Adipocyte (in vitro differentiated cells): ENCODE data around the gene GLB1L.
A peak's percentile ranks its signal among the peaks of the same experiment; 100 is the strongest.

Experiments
- DNase-seq: peaks from one replicate; pipeline ENCODE4 v3.0.0-alpha.2; 2015; ENCODE audit warnings: low read depth
- H3K27me3 ChIP-seq: replicated peaks from 2 replicates; pipeline ENCODE4 v1.7.0; 2013; ENCODE audit warnings: mild to moderate bottlenecking, low read length, moderate library complexity; ENCODE audit not compliant: control insufficient read depth, insufficient read depth
- H3K36me3 ChIP-seq: 2 replicates; pipeline ENCODE4 v1.7.0; 2013; ENCODE audit warnings: low read length, mild to moderate bottlenecking, moderate library complexity; ENCODE audit not compliant: control insufficient read depth, insufficient read depth, severe bottlenecking
- H3K4me1 ChIP-seq: 2 replicates; pipeline ENCODE4 v1.7.0; 2013; ENCODE audit warnings: mild to moderate bottlenecking, low read length, moderate library complexity; ENCODE audit not compliant: control insufficient read depth, insufficient read depth
- H3K4me3 ChIP-seq: 2 replicates; pipeline ENCODE4 v1.7.0; 2013; ENCODE audit warnings: mild to moderate bottlenecking, low read length, moderate library complexity
- H3K9ac ChIP-seq: 2 replicates; pipeline ENCODE4 v1.7.0; 2013; ENCODE audit warnings: mild to moderate bottlenecking, low read length, moderate library complexity
- H3K9me3 ChIP-seq: 2 replicates; pipeline ENCODE4 v1.7.0; 2013; ENCODE audit warnings: mild to moderate bottlenecking, low read length, moderate library complexity; ENCODE audit not compliant: control insufficient read depth

Gene GLB1L

DNA sequence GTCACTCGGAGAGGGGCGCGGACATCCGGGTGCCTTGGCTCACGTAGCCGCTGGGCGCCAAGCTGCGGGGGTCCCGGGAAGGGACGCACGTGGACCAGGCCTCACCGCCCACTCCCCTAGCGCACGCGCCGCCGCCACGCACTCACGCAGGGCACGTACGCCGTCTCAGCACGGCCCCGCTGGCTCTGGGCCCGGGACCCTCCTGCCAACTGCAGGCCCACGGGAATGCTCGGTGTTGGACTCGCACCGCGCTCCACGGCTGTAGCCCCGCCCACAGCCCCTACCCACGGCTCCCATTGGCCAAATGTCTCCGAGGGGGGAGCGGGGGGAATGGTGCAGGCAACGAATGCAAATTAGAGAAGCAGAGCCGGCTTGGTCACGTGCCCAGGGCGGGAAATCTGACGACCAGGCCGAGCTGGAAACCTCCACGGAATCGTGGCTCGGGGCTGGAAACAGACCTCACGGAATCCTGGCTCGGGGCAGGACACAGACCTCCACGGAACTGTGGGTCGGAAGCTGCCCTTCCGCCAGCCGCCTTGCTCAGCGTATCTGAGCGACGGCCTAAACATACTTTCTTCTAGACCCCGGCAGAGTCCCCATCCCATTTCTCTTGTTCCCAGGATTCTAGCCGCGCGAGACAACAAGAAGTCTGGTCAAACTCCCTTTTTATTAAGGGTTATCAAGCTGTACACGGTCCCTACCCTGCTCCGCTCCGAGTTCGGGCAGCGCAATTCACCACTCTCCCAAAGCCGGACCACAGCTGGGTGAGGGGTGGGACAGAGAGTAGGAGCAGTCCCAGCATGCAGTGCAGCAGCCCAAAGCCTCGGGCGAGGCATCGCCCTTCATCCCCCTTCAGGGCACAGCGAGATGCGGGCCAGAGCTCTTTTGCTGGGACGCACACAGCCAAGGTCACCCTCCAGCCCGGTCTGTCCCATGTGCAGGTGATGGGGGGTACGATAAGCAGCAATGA lies 26.2 kb downstream of the GLB1L start, which contains the start of gene ABCB6:
Gene ABCB6, minus strand, starts transcription at position 227 of the 970 bp plus-strand sequence. CDS start 285 bp downstream, outside the sequence.
- Histone ChIP-seq H3K36me3 (peaks cover 61% of the 10 kb centered on the region), H3K9ac (peak within 1 kb of the TSS; percentile 92), H3K4me1 (peaks cover 28% of the 10 kb centered on the region), H3K27me3 (no peaks in the 10 kb centered on the region), H3K9me3 (no peaks in the 10 kb centered on the region), H3K4me3 (peak within 1 kb of the TSS; percentile 79)
- DNase-seq = peak; percentile 98

DNA sequence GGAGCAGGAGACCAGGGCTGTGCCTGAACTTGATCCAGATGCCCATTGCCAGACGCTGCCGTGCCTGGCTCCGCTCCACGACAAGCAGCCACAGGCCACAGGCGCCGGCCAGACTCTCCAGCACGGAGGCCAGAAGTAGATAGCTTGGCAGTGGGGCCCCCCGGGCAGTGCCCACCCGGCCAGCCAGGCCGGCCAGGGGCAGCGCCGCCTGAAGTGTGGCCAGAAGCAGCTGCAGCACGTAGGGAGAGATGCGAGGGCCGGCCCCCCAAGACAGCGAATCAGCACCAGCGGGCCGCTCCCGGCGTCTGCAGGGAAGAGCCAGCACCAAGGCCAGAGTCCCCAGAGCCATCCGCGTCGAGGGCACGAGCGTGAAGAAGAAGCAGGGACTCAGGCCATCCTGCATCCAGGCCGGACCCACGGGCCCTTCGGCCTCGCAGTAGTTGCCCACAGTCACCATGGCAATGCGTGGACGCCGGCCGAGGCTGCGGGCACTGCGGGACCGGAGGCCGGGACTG lies 27.0 kb downstream of the GLB1L start:
- Histone ChIP-seq H3K9me3 (no peaks in the 10 kb centered on the region), H3K4me1 (peaks cover 28% of the 10 kb centered on the region)
- DNase-seq = peak; percentile 82

DNA sequence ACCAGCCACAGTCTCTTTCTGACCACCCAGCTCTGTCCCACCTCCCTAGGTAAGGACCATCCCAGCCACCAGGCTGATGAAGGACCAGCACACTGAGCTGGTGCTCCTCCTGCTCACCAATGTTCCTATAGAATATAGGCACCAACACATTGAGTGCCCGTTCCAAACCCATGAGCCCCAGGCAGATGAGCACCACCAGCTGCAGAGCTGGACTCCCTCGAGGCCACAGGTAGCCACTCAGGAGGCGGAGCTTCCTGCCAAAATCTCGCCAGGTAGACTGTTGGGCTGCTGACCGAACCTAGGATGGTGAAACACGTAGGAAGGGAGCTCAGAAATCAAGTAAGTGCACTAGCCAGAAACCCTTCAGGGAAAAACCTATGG lies 28.7 kb downstream of the GLB1L start:
- H3K9ac ChIP-seq = no peak overlapping the region
- H3K36me3 ChIP-seq = peaks cover 59% of the 10 kb centered on the region

More for the DNA sequence above, 27.0 kb downstream of the GLB1L start:
- Histone ChIP-seq H3K9ac (peak overlapping the region; percentile 92), H3K36me3 (peaks cover 61% of the 10 kb centered on the region), H3K27me3 (no peaks in the 10 kb centered on the region), H3K4me3 (peak overlapping the region; percentile 79)

DNA sequence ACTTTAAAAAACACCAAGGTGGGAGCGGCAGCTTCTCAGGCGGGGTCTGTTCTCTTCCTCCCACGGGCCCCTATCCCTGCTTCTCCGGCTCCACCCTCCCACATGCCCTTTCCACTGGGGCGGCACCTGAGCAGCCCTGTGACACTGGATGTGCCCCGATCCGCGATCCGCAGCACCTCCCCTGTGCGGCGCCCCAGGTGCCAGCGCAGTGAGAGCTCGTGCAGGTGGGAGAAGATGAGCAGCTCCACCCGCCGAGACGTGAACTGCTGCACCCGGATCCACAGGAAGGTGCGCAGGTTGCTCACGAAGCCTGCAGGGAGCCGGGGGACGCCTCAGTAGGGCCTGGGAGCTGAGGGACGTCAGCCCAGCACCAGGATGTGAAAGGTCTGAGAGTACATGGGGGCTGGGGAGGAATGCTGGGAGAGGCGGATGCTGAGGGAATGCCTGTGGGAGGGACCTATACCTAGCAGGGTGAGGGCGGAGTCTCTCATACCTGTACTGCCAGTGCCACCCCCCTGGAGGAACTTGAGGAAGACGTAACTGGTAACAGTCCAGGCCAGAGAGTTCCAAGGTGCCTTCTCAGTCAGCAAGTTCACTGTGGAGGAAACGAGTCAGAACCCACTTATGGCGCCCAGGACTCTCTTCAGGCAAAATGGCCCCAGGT lies 29.2 kb downstream of the GLB1L start:
- Histone ChIP-seq H3K4me3 (no peak overlapping the region), H3K9me3 (no peaks in the 10 kb centered on the region), H3K9ac (peak overlapping the region; percentile 12), H3K4me1 (peaks cover 28% of the 10 kb centered on the region), H3K27me3 (no peaks in the 10 kb centered on the region), H3K36me3 (peaks cover 56% of the 10 kb centered on the region)
- no peak for DNase-seq

More for the DNA sequence above, 28.7 kb downstream of the GLB1L start:
- H3K27me3 ChIP-seq = no peaks in the 10 kb centered on the region
- H3K4me3 ChIP-seq = no peak overlapping the region
- peaks cover 28% of the 10 kb centered on the region for H3K4me1 ChIP-seq
- no peak for DNase-seq
- no peaks in the 10 kb centered on the region for H3K9me3 ChIP-seq

DNA sequence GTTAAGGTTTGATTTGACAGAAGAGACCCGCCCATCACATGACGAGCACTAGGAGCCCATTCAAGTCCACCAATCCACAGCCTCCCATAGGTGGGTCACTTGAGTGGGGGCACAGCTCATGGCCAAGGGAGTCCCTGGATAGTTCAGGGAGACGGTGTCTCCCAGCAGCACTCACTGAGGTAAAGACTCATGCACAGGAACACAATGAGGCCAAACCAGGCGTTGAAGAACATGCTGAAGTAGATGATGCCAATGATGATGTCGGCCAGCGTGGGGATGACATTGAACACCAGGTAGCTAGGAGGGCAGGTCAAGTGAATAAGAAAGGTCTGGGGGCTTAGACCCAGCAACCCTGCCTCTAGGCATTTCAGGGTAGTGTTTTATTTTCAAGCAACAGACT lies 30.5 kb downstream of the GLB1L start:
- Histone ChIP-seq H3K9me3 (no peaks in the 10 kb centered on the region), H3K36me3 (peaks cover 56% of the 10 kb centered on the region), H3K4me1 (peaks cover 27% of the 10 kb centered on the region), H3K9ac (no peak overlapping the region), H3K4me3 (no peak overlapping the region), H3K27me3 (no peaks in the 10 kb centered on the region)
- DNase-seq = no peak

DNA sequence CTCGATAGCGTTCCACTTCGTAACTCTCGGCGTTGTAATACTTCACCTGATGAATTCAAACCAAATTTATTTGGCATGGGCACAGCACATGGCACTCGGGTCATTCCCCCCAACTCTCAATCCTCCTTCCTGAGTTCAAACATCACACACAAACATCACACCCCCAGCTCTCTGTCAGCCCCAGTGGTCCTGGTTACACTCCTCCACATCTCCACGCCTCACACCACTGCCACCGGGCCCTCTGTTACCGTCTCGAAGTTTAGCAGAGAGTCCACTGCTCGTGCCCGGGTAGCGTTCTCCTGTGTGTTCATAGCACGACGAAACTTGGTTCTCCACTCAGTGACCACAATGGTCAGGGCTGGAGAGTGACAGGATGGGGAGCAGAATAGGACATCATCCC lies 31.1 kb downstream of the GLB1L start:
- H3K4me1 ChIP-seq = peaks cover 21% of the 10 kb centered on the region
- peaks cover 60% of the 10 kb centered on the region for H3K36me3 ChIP-seq
- no peak overlapping the region for H3K9ac ChIP-seq
- no peaks in the 10 kb centered on the region for H3K27me3 ChIP-seq
- no peak overlapping the region for H3K4me3 ChIP-seq
- H3K9me3 ChIP-seq = no peaks in the 10 kb centered on the region
- DNase-seq = no peak

DNA sequence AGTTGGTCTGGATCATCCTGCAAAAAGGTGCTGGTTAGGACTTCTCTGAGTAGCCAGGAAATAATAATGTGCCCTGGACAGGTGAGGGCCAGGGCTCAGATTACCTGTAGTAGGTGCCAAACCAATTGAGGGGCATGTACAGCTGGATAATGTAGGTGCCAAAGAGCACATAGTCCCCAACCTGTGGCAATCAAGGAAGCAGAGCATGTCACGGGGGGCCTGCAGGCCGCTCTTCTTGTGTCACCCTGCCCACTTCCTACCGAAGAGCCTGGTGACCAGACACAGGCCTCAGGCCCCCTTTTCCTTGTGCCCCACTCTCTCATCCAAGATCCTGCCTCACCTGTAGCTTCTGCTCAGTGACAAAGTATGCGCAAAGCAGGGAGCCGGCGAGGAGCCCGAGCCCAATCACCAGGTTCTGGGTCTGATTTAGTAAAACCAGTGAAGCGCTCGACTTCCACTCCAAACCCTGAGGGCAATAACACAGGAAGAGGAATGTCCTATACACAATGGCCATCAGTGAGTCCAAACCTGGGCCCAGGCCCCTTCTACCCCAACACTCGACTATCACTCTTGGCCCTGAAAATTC lies 31.7 kb downstream of the GLB1L start:
- peaks cover 61% of the 10 kb centered on the region for H3K36me3 ChIP-seq
- H3K9me3 ChIP-seq = no peaks in the 10 kb centered on the region

DNA sequence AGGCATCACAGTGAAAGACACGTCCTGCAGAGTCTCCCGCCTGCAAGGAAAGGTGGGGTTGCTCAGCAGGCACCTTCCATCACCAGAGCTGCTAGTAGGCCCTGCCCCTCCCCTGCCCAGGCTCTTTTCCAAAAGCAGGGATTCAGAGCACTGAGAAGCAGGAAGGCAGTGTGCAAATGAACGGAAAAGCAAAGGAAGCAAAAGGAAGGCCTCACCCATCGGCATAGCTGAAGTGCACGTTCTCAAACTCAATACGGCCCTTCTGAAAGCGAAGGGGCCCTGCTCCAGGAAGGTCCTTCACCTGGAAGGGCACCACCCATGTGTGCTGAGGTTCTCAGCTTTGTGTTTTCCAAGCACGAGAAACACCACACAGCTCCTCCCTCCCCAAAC lies 32.2 kb downstream of the GLB1L start:
- Histone ChIP-seq H3K27me3 (no peaks in the 10 kb centered on the region), H3K9ac (no peak overlapping the region), H3K36me3 (peaks cover 66% of the 10 kb centered on the region), H3K4me1 (peaks cover 17% of the 10 kb centered on the region), H3K9me3 (no peaks in the 10 kb centered on the region), H3K4me3 (no peak overlapping the region)
- DNase-seq = no peak

More for the DNA sequence above, 31.7 kb downstream of the GLB1L start:
- peaks cover 17% of the 10 kb centered on the region for H3K4me1 ChIP-seq
- H3K27me3 ChIP-seq = no peaks in the 10 kb centered on the region
- no peak for DNase-seq
- H3K4me3 ChIP-seq = no peak overlapping the region
- no peak overlapping the region for H3K9ac ChIP-seq

DNA sequence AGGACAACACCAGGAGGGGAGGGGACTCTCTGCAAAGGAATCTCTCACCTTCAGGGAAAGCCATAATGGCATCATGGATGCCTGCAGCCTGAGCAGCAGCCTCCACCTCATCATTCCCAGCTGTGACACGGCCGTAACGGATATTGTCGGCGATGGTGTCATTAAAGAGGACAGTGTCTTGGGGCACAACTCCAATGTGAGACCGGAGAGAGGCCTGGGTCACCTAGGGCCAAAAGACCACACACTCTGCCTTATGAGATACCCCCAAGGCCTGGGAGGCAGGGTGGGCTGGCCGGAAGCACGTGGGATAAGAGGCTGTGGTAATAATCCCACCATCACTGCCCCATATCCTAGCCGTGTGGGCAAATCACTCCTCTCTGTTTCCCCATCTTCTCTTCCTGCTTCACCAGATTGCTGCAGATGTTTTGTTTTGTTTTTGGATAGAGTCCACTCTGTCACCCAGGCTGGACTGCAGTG lies 34.3 kb downstream of the GLB1L start:
- H3K36me3 ChIP-seq = peaks cover 63% of the 10 kb centered on the region
- H3K9me3 ChIP-seq = no peaks in the 10 kb centered on the region
- H3K9ac ChIP-seq = no peak overlapping the region
- no peaks in the 10 kb centered on the region for H3K27me3 ChIP-seq
- H3K4me1 ChIP-seq = peaks cover 17% of the 10 kb centered on the region
- no peak for DNase-seq
- H3K4me3 ChIP-seq = no peak overlapping the region

DNA sequence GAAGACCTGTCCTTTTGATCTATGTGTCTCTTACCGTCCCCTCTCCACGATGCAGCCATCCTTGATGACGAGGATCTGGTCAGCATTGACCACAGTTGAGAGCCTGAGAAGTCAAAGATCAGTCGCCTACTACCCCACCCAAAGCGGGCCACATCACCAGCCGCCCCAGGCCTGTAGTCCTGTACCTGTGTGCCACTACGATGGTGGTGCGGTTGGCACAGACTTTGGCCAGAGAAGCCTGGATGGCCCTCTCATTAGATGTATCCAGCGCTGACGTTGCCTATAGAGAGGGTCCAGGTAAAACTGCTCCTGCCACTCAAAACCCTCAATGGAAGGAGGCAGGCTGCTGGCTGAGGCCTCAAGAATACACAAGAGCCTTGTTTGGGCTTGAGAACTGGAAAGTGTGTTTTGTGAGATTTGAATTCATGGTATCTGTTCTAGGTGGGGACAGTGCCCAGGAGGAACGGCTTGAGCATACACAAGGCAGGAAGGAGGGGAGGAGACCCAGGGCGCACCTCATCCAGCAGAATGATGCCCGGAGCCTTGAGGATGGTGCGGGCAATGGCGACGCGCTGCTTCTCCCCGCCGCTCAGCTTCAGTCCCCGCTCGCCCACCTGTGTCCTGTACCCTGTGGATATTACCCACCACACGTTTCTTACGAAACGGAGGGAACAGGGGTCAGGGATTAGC lies 34.9 kb downstream of the GLB1L start:
- H3K27me3 ChIP-seq = no peaks in the 10 kb centered on the region
- H3K9ac ChIP-seq = peak overlapping the region; percentile 3
- peaks cover 17% of the 10 kb centered on the region for H3K4me1 ChIP-seq
- H3K9me3 ChIP-seq = no peaks in the 10 kb centered on the region
- peaks cover 62% of the 10 kb centered on the region for H3K36me3 ChIP-seq
- H3K4me3 ChIP-seq = no peak overlapping the region
- no peak for DNase-seq
